GM19023 (cell line): ENCODE data around the gene SEPTIN5.

Experiments used
- ATAC-seq: cut with Tn5 transposase; IDR thresholded peaks from one replicate; pipeline ENCODE4 v1.9.1; 2021; ENCODE audit warnings: mild to moderate bottlenecking, moderate library complexity; ENCODE audit not compliant: unreplicated experiment

The SEPTIN5 gene

DNA sequence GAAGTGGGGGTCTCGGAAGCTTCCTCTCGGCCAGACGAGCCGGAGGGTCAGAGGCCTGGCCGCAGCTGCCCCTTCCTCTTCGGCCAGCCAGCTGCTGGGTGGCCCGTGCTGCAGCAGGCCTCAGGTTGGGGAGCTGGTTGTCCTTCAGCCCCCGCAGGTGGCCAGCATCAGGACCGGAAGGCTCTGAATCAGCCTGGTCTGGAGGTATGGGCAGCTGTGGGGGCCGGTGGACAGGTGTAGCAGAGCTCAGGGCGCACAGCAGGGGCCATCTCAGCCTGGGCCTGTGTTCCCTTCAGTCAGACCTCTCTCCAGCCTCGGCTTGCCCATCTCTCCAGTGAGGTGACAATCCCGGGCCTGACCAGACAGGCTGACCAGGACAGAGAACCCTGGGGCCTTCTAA is 32.4 kb downstream of the SEPTIN5 start:
- no peak for ATAC-seq

DNA sequence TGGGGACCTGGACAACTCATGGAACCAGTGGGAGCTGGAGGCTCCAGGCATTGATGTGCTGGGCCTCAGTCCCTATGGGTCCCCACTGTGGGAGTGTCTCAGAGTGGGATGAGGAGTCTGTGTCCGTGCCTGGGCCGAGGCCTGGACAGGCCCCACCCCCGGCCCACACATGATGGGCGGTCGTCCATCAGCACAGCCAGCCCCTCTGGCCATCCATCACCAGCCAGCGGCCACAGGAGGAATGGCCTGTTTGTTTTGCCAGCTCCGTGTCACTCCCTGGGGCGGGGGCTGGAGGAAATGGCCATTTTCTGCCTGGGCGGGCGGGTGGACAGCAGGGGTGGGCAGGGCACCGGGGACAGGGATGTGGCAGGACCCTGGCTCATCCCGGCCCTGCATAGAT is 33.2 kb downstream of the SEPTIN5 start:
- ATAC-seq = no peak

DNA sequence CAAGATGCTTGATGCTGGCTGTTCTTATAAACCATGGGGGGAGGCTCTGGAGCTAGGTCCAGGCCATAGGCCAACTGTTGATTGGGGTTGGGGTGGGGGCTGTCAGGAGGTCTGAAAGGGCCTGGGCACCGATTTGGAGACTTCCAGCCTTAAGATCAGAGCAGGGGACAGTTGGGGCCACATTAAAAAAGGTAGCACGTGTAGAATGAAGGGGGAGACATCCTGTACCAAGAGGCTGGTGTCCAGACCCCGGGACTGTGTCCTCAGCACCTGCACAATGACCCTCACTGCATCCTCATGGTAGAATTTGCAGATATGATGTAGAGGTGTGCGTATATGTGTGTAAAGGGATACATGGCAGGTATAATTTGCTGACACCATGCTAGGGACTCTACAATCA is 33.8 kb downstream of the SEPTIN5 start:
- no peak for ATAC-seq

DNA sequence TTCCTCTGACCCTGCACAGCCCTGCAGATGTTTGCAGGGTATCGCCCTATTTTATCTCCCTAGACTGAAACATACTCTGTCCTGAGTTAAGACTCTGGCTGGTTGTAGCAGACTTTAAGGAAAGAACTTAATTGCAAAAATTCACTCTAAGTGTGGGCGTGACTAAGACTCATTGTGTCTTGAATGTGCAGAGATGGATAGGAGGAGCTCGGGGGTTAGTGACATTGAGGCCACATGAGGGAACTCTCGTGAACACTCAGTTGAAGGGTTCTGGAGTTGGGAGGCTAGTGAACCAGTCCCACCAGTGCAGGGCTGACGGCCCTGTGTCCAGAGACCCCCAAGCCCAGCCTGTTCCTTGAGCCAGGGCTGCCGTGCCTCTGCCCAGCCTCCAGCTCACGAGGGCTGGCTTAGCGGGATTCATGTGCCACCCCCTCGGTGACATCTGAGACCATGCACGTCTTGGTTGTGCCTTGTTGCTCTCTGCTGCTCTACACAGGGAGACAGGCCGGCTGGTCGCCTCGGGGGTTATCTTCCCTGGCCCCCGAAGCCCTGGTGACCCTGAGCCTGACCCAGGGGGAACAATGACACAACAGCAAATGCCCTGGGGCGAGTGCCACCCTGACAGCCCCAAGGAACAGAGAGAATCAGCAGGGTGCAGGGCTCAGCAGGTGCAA is 34.8 kb downstream of the SEPTIN5 start:
- no peak for ATAC-seq

DNA sequence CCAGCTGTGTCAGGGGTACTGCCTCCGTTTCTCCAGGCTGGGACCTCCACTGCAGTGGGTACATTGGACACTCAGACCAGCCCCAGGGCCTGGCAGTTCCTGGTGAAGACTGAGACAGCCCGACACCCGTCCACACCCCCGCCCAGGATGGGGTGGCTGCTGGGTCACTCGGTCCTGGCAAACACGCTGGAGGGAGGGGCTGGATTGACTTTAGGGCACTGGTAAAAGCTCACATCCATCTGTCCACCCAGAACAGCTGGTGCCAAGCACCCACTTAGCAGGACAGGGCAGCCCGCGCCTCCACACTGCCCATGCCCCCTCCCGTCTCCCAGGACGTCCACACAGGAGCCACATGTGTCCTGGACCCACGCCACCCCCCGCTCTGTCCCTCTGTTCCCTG is 35.6 kb downstream of the SEPTIN5 start:
- no peak for ATAC-seq

DNA sequence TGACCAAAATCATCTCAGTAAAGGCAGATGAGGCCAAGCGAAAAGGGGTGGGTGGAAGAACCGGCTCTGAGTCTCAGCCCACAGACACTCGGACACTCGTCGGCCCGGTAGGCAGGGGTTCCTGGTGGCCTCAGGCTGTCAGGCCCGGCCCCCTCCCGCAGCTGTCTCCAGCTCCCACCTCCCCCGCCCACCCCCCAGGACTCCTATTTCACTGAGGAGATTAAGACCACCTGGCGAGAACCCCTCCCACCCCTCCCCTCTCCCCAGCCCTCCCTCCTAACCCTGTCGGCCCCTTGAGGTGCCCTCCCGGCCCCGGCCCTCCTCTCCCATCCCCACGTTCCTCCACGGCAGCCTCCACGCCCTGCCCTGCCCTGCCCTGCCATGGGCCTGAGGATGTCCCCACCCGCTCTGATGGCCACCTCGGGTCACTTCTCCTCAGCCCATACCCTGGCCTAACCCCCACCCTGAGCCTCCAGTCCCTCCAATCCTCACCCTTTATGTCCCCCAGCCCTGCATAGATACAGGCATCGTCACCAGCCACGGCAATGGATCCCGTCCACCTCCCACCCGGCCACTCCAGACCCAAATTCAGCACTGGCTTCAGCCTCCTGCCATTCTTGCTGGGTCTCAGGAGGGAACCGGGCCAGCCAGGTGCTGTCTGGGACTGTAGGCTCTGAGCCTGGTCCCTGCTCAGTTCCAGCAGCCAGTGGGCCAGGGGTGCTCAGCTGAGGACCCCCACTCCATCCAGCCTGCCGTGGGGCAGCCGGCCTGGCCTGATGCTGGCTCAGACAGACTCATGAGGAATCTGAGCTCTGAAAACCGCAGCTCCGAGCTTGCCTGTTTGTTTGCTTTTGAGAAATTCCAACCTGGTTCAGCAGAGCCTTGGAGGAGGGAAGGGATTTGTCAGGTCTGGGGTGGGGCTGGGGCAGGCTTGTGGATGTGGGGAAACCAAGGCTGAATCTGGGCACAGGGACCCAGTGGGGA is 36.5 kb downstream of the SEPTIN5 start:
- ATAC-seq = no peak

DNA sequence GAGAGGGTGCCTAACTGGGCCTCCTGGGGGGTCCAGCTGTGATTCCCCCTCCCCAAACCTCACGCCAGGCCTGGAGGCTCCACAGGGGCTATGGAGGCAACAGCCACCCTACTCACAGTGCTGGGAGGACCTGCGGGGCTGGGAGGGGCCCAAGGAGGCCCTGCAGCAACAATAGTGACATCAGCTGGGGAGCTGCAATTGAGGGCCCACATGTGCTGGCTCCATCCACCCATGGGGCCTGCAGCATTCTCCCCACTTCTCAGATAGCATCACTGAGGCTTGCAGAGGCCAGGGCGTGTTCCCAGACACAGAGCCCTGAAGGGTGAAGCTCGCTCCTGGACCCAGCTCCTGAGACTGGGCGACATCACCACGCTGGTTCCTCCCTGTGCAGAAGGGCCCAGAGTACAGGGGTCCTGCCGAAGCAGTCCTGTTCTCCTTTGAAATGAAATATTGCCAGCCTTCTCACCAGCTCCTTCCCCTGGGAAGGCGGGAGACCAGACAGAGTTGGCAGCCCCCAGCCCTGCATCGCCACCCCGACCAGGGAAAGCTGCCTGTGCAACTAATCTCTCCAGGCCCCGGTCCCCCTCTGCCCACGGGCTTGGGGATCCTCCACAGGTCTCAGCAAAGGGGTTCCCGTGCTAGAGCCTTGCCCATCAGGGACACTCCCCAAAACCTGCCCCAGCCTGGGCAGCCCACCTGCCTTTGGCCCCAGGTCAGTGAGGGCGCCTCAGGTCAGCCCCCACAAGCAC is 37.4 kb downstream of the SEPTIN5 start:
- ATAC-seq = no peak

DNA sequence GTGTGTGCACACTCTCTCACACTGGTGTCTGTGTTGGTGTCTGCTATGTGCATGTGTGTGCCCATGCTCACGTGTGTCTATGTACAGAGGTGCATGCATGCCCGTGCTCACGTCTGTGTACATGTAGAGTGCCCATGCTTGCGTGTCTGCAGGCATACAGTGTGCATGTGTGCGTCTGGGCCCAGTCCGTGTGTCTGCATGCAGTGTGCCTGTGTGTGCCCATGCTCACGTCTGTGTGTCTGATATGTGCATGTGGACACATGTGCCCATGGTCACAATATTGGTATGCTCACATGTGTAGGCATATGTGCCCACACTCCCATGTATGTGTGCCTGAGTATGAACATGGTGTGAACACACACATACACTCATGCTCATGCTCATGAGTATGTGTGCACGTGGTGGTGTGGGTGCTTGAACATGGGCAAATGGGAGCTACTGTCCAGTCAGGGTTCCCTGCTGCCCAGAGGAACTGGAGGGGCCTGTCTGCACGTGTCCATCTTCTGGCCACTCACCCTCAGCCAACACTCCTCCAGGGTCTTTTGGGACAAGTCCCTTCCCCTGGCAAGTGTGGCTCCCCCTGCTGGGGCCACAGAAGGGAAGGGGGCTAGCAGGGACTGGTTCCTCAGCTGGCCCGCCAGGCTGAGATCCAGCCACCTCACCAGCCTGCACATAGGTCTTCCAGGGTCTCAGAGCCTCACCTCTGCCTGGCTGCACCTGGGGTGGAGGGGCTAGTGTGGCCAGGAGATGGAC is 39.0 kb downstream of the SEPTIN5 start:
- ATAC-seq = no peak

DNA sequence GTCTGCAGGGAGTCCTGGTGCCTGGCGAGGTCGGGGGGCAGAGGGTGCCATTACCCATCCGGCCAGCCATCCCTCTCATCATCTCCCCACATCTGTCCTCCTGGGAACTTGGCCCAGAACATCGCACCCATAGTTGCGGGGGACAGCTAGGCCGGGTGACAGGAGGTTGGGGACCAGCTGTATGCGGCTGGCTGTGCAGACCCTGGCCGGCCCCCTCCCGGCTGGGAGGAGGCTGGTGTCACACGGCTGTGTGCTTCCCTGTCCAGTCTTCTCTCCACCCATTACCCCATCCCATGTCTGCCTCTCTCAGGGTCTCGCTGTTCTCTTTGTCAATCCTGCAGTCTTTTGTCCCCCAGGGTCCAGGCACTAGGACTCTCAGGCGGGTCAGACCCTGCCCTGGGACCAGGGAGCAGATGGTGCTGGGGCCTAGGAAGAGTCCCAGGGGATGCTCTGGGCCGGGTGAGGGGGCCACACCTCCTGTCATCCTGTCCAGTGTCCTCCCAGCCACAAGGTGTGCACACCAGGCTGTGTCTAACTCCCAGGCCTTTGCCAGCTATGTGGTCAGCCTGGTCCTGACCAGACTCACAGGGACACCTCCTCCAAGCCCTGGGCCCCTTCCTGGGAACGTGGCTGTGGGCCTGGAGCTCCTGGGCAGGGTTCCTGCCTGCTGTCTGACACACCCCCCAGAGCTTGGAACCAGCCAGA is 39.8 kb downstream of the SEPTIN5 start:
- ATAC-seq = no peak

DNA sequence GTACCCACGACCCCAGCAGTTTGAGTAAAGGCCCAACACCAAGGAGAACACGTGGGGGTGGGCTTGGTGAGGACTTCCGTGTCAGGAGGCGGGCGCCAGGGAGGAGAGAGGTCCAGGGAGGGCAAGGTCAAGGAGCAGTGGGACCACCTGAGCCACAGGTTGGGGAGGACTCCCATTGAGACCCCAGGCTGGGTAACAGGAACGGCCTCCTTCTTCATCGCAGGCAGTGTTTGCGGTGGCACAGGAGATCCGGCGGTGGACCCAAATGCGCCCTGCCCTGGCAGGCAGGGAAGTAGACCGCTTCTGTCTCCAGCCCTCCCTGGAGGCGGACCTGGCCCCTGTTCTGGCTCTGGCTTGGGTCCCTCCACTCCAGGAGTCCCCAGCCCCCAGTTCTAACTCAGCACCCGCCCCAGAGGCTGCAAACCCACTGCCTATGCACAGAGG is 40.4 kb downstream of the SEPTIN5 start:
- no peak for ATAC-seq

DNA sequence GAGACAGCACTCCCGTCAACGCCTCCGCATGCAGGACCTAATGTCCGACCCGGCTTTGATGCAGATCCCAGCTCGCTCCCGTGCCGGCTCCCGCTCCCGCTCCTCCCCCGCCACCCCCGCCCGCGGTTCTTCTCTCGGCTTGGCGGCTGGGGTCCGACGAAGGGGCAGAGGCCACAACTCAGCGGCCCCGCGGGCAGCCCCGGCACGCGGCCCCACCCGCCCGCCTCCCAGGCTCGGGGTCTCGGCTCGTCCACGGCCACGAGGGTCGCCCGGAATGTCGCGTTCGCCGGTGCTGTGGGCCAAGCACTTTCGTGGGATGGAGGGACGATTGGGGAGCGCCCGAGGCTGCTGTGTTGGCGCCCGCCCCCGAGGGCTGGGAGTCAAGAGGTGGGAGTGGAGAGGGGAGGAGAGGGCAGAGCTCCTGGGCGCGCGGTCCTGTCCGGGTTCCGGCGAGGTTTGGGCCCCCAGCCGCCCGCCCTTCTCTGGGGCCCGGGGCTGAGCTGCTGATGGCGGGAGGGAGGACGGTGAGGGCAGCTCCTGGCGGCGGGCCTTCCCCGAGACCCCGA is 40.9 kb downstream of the SEPTIN5 start:
- ATAC-seq = no peak

DNA sequence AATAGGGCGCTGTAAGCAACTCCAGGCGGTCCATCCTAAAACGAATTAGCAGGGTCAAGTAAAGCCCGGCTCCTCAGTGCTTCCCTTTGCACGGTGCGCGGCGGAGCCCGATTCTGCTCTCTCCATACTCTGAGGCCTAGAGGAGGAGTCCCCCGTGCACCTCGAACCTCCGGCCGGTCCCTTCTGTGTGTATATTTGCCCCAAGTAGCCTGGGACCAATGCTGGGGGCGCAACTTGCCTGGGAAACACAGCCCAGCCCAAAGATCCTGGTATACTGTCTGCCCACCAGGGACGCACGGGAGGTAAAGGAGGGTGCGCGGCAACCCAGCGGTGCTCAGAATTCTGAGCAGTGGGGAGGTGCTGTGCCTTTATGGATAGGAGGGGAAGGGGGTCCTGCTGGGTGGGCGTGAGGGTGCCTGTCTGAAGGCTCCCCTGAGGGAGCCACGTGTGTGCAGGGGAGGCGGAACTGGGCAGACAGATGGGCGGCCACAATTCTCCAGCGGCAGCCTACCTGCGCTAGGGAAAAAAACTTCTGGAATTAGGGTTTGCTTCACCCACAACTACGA is 41.5 kb downstream of the SEPTIN5 start:
- no peak for ATAC-seq

DNA sequence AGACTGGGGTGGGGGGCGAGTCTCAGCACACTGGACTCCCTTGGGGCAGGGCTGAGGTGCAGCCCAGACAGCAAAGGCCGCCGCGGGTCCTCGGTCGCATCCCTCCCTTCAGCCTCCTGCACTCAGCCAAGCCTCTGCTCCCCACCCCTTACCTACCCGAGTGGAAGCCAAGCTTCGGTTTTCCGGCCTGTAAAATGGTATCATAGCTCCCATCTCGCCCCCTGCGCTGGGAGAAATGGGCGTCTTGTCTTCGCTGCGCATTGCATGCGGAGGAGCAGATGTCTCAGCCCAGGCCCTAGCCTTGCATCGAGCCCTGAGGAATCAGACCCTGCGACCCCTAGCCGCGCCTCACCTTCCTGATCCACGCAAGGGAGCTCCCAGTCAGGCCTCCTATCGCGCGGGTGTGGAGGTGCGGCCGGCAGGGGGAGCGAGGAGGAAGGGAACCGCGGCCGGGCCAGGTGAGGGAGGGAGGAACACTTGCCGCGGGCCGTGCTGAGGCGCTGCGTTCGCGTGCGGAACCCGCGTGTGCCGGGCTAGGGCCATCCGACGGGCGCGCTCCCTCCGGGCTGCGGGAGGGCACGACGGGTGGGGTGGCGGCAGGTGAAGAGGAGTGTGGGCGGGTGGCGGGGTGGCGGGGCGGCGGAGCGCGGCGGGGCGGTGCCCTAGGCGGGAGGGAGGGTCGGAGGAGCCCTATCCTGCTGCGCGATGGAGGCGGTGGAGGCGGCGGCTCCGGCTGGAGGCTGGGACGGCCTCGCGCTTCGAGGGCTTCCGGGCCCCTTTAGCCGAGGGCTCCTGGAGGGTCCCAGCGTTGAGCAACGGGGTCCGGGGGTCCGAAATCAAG is 42.2 kb downstream of the SEPTIN5 start:
- ATAC-seq = no peak

DNA sequence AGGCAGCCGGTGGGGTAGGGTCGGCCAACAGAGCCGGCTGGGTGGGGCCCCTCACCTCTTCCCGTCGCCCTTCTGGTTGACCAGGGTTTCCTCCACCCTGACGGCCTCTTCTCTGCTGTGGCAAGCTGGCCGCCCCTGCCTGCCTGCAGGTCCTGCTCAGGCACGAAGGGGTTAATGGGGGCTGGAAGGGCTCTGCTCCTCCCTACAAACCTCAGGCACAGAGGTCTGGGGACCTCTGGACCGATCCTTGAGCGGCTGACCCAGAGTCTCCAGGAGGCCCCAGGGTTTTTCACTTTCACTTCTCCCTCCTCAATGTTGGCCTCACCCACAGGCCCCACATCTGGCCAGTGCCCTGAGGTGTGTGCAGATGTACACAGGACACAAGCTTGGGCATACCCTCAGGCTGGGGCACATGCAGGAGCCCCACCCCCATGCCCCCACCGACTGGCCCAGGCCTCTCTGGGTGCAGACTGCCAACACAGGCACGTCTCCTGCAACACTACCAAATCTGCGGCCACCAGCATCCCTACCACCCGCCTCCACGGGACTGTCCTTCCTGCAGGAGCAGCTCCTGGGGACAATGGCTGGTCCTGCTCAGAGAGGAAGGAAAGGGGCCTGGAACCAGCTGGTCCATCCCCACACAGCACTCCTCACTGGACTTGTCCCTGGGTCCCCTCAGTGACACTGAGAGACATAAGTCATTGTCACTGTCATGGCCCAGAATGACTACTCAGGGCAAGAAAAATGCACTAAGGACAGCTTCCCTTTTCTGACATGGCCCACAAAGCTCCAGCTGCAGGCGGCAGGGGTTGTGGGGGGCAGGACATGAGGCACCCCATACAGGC is 43.1 kb downstream of the SEPTIN5 start:
- ATAC-seq = no peak

DNA sequence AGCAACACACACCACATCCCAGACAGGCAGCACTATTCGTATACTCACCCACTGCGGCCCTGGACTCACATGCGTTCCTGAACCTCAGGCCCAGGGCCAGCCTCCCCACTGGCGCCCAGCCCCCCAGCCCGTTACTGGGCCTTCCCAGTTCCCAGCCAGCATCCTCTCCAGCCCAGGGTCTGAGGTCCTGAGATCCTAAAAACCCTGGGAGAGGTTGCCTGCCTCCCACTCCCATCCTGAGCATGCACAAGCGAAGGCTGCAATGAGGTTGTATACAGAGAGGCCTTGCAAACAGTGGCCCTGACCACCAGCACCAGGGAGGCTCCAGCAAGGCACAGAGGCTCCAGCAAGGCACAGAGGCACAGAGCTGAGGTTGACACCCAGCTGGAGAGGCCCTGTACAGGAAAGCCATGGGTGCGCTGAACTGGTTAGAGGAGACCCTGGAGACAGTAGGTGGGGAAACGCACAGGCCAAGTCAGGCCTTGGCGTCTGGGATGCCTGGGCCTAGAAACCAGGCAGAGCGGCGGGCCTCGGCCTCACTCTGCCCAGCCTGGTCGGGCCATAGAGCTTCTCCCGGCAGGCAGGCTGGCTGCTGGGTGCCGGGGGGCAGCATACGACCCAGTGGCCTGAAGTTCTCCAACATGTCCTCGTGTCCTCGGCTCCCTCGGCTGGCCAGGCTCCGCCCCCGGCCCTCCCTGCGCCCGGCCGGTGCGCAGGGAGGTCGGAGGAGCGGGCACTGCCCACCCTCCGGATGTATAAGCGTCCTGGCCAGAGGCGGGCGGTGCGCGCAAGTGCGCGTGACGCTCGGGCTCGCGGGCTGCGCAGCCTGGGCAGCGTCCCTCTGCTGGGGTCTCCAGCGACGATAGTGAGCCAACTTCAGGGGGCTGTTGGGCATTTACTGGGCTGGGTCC is 43.9 kb downstream of the SEPTIN5 start:
- ATAC-seq = no peak

DNA sequence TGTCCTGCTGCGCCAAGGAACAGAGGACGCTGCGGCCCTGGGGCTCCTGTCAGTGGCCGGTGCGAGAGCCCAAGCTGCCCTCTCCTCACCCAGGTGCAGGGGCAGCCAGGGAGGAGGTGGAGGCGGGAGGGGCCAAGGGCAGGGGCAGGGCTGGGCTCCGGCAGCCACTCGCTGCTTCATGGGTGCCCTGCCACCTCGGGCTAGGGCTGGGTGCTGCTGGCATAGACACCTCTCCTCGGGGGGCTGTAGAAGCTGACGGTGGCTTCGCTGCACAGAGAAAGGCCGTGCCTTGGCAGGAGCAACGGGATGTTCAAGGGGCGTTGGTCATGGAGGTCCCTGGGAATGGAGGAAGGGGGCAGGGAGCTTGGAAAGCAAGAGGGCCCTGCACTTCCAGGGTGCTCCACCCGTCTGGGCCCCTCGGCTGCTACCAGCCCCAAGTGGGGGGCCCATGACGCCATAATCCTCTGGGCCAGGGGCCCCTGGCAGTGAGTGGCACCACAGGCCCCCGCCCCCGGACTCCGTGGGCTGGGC is 44.7 kb downstream of the SEPTIN5 start:
- ATAC-seq = no peak
